Effector memory CD4-positive, alpha-beta T cell (primary cell): ENCODE results near the gene BCS1L.
A peak's percentile ranks its signal among the peaks of the same experiment; 100 is the strongest.

ENCODE experiments used
- DNase-seq, 3 donors: peaks; one replicate each; pipeline ENCODE4 v3.0.0-alpha.2; 2020
- H3K27ac ChIP-seq: 2 replicates; pipeline ENCODE4 v1.7.0; 2013; ENCODE audit warnings: mild to moderate bottlenecking, low read length, moderate library complexity; ENCODE audit not compliant: insufficient read depth, poor library complexity, severe bottlenecking
- H3K27me3 ChIP-seq: replicated peaks from 2 replicates; pipeline ENCODE4 v1.7.0; 2013; ENCODE audit warnings: mild to moderate bottlenecking, low read length; ENCODE audit not compliant: insufficient read depth, control insufficient read depth, poor library complexity, severe bottlenecking
- H3K36me3 ChIP-seq: 2 replicates; pipeline ENCODE4 v1.7.0; 2013; ENCODE audit warnings: mild to moderate bottlenecking, low read length, moderate library complexity; ENCODE audit not compliant: control insufficient read depth, insufficient read depth
- H3K4me1 ChIP-seq: 2 replicates; pipeline ENCODE4 v1.7.0; 2013; ENCODE audit warnings: low read length, mild to moderate bottlenecking; ENCODE audit not compliant: control insufficient read depth, insufficient read depth, poor library complexity, severe bottlenecking
- H3K4me3 ChIP-seq: 2 replicates; pipeline ENCODE4 v1.7.0; 2013; ENCODE audit warnings: low read length, low read depth, mild to moderate bottlenecking; ENCODE audit not compliant: insufficient read depth, poor library complexity, severe bottlenecking
- H3K9me3 ChIP-seq: 2 replicates; pipeline ENCODE4 v1.7.0; 2013; ENCODE audit warnings: mild to moderate bottlenecking, low read length, moderate library complexity; ENCODE audit not compliant: control insufficient read depth
- total RNA-seq, 3 donors: gene quantifications; one replicate each; lab custom pipeline; 2026; lab: John Stamatoyannopoulos, UW

Gene BCS1L
- total RNA-seq: 12.8 to 17.0 (median 13.2) reads per million in 3 donors

- DNase-seq: peak; percentile 79 to 85 (median 80)
- peak within 1 kb of the TSS; percentile 70 for H3K27ac ChIP-seq
- no peaks in the 10 kb centered on the region for H3K9me3 ChIP-seq
- peak within 1 kb of the TSS; percentile 82 for H3K4me3 ChIP-seq
- H3K36me3 ChIP-seq: peaks cover 44% of the 10 kb centered on the region
- H3K4me1 ChIP-seq: peaks cover 8% of the 10 kb centered on the region
- H3K27me3 ChIP-seq: no peaks in the 10 kb centered on the region
These were observed at the start of gene BCS1L, which contains the start of gene ZNF142 for GRCh38 chr2:218659258-218659987. BCS1L (plus strand) TSS chr2:218659683; CDS start chr2:218660988, 1,305 bp downstream. ZNF142 (minus strand) TSS chr2:218659623; CDS start chr2:218656429, 3,194 bp downstream.

DNA sequence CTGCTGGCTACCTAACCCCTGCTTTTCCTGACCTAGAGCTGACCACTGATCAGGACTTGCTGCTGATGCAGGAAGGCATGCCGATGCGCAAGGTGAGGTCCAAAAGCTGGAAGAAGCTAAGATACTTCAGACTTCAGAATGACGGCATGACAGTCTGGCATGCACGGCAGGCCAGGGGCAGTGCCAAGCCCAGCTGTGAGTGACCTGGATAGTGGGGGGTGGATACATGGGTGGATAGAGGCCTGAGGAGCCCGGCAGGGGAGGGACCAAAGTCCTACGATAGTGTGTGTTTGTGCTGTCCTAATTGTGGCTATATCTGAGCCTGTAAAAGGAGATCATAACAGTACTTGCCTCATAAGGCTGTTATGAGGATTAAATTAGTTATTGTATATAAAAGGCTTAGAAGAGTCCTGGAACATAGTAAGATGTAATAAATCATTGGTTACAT lies 43.6 kb upstream of the BCS1L start:
- Histone ChIP-seq H3K27ac (no peak overlapping the region), H3K36me3 (no peaks in the 10 kb centered on the region), H3K4me3 (no peak overlapping the region), H3K4me1 (no peaks in the 10 kb centered on the region), H3K9me3 (no peaks in the 10 kb centered on the region), H3K27me3 (no peaks in the 10 kb centered on the region)
- no peak for DNase-seq

DNA sequence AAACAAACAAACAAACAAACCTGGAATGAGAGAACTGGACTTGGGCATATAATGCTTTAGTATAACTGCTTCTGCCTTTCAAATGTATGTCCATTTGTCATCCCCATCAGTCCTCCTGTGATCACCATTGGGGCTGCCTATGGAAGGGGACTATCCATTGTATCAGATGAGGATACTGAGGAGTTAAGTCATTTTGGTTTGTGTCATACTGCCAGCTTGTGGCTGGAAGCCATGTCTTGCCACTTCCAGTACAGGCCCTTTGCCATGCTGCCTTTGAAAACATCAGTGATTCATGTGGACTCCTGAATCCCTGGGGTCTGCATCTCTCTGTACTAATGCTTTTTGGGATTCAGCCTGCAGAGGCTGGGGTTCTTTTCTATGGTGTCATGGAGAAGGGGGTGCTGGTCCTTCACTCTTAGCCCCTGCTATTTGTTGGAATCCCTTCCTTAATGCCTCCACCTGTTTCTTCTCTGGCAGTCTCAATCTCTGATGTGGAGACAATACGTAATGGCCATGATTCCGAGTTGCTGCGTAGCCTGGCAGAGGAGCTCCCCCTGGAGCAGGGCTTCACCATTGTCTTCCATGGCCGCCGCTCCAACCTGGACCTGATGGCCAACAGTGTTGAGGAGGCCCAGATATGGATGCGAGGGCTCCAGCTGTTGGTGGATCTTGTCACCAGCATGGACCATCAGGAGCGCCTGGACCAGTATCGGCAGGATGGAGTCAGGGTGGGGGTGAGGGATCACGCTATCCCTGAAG lies 41.2 kb upstream of the BCS1L start:
- no peak overlapping the region for H3K4me3 ChIP-seq
- H3K27ac ChIP-seq: no peak overlapping the region
- no peak for DNase-seq
- H3K36me3 ChIP-seq: no peaks in the 10 kb centered on the region
- no peaks in the 10 kb centered on the region for H3K27me3 ChIP-seq
- no peaks in the 10 kb centered on the region for H3K4me1 ChIP-seq
- H3K9me3 ChIP-seq: no peaks in the 10 kb centered on the region

DNA sequence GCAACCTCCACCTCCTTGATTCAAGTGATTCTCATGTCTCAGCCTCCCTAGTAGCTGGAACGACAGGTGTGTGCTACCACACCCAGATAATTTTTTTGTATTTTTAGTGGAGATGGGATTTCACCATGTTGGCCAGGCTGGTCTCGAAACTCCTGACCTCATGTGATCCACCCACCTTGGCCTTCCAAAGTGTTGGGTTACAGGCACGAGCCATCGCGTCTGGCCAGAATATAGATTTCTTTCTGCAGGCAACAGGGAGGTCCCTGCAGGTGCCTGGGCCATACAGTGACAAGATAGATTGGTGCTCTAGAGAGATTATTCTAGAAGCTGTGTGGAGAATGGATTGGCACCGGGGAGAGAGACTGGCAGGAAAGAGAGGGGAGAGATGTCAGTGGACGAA lies 38.5 kb upstream of the BCS1L start:
- Histone ChIP-seq H3K27me3 (no peaks in the 10 kb centered on the region), H3K4me1 (no peaks in the 10 kb centered on the region), H3K9me3 (no peaks in the 10 kb centered on the region), H3K36me3 (no peaks in the 10 kb centered on the region), H3K4me3 (no peak overlapping the region), H3K27ac (no peak overlapping the region)
- no peak for DNase-seq

- DNase-seq: no peak
- H3K27me3 ChIP-seq: no peaks in the 10 kb centered on the region
- no peak overlapping the region for H3K27ac ChIP-seq
- H3K9me3 ChIP-seq: no peaks in the 10 kb centered on the region
- H3K4me3 ChIP-seq: no peak overlapping the region
- no peaks in the 10 kb centered on the region for H3K36me3 ChIP-seq
- H3K4me1 ChIP-seq: no peaks in the 10 kb centered on the region
These were observed 36.7 kb upstream of the BCS1L start for GRCh38 chr2:218622606-218623365.

DNA sequence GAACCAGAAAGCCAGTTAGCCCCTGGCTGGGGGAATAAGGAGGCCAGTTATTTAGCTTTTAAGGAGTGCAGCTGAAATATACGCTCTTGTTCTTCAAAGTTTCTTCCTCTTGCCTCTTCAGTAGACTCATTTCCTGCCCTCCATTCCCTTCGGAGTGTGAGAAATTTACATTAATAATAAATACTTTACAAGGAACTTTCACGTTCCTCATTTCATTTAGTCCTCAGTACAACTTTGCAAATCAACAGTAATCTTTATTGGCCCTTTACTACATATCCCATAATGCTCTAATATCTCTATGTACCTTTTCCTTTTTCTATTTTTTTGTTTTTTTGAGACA lies 36.1 kb upstream of the BCS1L start:
- DNase-seq: no peak
- Histone ChIP-seq H3K36me3 (no peaks in the 10 kb centered on the region), H3K4me1 (no peaks in the 10 kb centered on the region), H3K4me3 (no peak overlapping the region), H3K27ac (no peak overlapping the region), H3K27me3 (no peaks in the 10 kb centered on the region), H3K9me3 (no peaks in the 10 kb centered on the region)

DNA sequence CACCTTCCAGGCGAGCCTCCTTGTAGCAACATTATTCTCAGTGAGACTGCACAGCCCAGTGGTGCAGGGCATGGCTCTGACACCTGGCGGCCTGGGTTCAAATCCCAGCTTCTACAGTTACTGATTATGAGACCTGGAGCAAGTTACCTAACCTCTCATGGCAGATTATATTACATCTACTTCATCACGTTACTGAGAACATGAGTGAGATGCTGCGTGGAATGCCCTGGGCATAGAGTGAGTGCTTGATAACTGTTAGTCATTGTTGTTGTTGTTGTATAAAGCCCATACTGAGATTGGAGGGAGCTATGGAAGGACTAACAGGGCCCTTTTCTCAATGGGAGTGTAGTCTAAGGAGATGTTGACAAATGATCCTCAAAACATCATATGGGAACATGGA lies 33.1 kb upstream of the BCS1L start:
- DNase-seq: no peak
- no peaks in the 10 kb centered on the region for H3K36me3 ChIP-seq
- no peaks in the 10 kb centered on the region for H3K27me3 ChIP-seq
- H3K27ac ChIP-seq: no peak overlapping the region
- H3K4me3 ChIP-seq: no peak overlapping the region
- H3K9me3 ChIP-seq: no peaks in the 10 kb centered on the region
- no peaks in the 10 kb centered on the region for H3K4me1 ChIP-seq

DNA sequence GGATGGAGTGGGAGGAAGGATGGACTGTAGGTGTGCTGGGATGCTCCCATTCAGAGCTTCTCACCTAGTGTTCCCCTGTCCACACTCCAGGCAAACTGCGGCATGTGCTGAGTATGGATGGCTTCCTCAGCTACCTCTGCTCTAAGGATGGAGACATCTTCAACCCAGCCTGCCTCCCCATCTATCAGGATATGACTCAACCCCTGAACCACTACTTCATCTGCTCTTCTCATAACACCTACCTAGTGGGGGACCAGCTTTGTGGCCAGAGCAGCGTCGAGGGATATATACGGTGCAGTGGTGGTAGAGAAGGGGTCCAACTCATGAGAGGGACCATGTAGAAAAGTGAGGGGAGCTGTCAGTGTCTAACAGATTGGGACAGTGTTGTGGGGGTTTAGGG lies 31.5 kb upstream of the BCS1L start:
- Histone ChIP-seq H3K9me3 (no peaks in the 10 kb centered on the region), H3K27ac (no peak overlapping the region), H3K36me3 (no peaks in the 10 kb centered on the region), H3K4me1 (no peaks in the 10 kb centered on the region), H3K27me3 (no peaks in the 10 kb centered on the region), H3K4me3 (no peak overlapping the region)
- DNase-seq: no peak

- no peaks in the 10 kb centered on the region for H3K9me3 ChIP-seq
- peaks cover 21% of the 10 kb centered on the region for H3K36me3 ChIP-seq
- no peak for DNase-seq
- no peak overlapping the region for H3K27ac ChIP-seq
- no peaks in the 10 kb centered on the region for H3K4me1 ChIP-seq
- no peak overlapping the region for H3K4me3 ChIP-seq
- H3K27me3 ChIP-seq: no peaks in the 10 kb centered on the region
These were observed 27.6 kb upstream of the BCS1L start for GRCh38 chr2:218631837-218632236.
